Superior temporal gyrus (tissue), 1 donor: Measurements from ENCODE around the gene GSC2.
"Not testable (repeated sequence)": the region's sequence is repeated elsewhere in the genome, so short reads cannot be mapped to it uniquely, and the experiment has no call there.

Experiments
- DNase-seq: peaks from one replicate; pipeline ENCODE4 v3.0.0-alpha.2; 2016; ENCODE audit errors: extremely low spot score

Gene GSC2

DNA sequence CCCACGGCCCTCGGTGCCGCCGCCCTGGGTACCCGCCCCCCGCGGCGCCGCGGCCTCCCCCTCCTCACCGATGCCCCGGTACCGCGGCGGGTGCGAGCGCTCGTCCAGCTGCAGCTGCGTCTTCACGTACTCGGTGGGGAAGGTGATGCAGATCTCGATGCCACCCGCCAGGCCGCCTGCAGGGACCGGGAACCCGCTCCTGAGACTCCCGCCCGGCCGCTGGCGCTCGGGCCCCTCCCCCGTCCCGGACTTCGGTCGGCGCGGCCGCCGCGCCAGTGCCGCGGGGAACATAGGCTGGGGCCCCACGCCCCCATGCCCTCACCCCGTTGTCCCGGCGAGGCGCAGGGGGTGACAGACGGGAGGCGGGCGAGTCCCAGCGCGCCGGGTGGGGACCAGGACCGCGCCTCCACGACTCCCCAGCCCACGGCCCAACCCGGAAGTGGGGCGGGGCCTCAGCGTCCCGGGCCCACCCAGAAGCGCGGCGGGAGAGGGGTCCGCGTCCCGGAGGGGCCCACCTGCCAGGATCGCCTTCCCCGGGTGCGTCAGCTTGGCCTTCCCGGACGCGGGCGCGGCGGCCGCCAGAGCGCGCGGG is 28.1 kb upstream of the GSC2 start:
- no peak for DNase-seq

DNA sequence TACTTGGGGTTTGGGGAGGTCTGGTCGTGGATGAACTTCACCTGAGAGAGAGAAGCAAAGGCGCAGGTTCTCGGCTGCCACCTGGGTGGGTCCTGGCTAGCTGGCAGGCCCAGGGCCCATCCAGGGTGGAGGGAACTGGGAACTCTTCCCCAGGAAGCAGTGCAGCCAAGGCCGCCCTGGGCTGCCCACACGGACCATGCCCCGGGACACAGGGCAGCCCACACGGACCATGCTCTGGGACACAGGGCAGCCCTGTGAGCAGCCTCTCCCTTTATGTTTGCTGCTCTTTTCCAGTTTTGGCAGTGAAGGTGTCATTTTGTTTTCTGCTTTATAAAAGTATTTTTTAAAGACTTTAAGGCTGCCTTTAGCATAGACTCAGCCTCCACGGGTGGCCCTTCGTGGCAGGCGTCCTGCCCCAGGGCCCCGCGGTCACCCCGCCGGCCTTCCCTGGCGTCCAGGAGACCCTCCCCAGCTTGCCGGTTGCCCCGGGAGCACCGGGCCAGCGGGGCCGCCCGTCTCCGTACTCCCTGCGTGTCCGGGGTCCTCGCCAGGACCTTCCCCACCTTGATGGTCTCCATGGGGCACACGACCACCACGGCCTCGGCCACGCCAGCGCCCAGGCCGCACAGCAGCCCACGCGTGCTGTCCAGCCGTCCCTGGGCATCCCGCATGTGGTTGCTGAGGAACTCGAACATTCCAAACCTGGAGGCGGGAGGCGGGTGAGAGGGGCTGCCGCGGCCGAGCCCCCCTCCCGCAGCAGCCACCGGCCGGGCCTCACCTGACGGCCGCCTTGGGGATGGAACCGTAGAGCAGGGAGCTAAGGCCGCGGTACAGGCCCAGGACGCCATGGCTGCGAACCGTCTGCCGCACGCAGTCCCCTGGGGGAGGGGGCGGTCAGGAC is 27.3 kb upstream of the GSC2 start:
- DNase-seq: no peak

DNA sequence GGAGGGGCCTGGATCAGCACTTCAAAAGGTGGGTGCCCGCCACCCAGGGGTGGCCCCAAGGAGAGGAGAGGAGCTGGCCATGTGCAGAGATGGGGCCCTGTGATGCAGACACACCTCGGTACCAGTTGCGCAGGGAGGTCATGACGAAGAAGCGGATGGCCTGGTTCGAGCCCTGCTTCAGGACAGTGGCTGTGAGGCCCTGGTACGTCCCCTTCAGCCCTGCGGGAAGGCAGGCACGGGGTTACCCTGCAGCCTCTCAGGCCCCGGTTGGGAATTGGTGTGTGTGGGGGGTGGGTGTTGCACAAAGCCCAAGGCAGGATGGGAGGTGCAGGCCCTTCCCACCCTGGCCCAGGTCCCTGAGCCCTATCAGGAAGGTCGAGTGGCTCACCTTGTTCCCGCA is 26.6 kb upstream of the GSC2 start:
- DNase-seq: no peak

DNA sequence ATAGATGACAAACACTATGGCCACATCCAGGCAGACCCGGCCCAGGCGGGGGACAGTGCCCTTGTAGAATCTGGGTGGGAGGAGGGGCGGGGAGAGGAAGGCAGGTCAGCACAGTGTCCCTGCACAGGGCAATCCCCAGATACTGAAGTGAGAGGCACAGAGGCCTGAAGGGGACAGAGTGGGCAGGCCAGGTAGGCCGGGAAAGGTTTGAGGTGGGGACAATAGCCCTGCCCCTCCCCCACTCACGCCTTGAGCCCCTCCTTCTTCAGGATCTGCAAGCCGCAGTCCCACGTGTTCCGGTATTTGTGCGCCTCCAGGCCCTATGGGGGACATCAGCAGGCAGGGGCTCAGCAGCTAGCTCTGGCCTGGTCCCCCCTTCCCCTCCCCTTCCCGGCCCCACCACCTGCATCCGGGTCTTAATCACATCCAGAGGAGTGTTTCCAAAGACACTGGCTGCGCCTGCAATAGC is 26.1 kb upstream of the GSC2 start:
- DNase-seq: no peak

DNA sequence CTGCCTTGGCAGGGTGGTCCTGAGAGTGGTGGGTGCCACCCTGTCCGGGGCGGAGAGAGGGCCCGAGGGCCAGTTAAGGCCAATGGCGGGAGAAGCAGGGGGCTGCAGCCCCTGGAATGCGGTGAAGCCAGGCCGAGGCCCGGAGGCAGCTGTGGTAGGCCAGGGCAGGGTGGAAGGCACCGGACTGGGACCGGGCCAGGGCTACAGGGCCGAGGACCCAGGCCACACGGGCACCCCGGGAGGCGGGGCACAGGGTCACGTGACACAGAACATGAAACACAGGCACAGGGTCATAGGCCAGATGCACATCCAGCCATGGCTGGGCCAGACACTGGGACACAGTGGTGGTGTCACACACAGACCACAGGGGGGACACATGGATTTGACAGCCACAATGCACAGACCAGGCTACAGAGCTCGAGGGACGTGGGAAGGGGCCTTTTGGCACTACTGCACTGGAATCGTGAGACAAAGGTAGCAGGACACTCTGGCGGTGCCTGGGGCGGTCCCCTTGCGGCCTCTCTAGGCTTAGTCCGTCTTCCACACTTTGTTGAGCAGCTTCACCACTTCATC is 25.6 kb upstream of the GSC2 start:
- no peak for DNase-seq

DNA sequence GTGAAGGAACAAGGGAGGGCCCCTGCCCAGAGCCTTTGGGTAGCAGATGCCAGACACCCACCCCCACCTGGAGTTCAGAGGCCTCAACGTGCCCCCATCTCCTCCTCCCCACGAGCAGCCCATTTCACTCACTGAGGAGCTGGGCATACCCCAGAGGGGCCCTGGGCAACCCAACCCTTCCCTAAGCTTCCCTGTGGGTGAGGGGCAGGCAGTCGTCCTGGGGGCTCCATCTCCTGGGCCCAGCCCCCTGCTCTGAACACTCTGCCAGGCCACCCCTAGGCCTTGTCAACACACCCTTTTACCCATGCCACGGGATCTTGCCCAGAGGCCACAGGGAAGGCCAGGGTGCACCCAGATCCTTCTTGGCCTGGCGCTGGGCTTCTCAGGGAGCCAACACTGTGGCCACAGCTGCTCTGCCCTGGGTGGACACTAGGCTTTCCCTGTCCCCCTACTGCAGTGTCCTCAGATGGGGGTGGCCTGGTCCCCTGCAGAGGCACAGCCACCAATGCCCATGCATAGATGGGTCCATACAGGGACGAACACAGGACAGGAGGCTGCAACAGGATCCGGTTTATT is 25.0 kb upstream of the GSC2 start:
- no peak for DNase-seq

DNA sequence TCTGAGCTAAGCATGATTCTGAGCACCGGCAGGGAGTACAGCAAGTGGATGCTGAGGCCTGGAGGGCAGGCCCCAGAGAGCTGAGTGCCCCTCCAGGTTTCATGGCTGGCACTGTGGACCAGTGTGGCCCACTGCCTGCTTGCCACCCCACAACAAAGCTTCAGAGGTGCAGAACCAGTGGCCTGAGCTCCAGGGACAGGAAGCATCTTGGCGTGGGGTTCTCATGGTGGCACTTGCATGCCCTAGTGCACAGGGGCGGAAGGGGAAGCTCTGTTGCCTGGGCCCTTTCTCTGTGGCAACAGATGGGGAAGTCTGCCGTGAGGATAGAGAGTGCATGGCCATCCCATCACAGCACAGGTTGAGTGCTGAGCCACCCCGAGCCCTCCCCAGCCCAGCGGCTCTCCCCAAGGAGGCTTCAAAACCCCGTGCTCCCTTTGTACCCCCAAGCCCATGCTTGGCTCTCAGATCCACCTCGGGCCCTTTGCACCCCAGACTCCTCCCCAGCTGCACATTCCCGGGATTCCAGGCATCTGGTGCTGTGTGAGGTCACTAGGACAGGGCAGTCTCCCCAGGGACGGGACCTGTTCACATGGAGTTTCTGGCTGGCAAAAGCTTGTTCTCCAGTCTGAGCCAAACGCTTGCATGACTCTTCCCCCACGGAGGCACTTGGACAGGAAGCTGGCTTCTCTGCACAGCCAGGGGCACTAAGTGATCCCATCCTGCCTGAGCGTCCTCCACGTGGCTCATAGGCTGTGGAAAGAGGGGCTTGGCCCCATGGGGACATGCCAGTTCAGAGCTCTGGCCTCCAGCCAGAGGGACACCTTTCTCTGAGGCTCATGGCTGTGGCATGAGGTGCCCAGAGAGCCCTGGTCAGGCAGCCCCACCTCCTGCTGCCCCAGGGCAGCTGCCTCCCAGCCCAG is 24.3 kb upstream of the GSC2 start:
- DNase-seq: no peak

DNA sequence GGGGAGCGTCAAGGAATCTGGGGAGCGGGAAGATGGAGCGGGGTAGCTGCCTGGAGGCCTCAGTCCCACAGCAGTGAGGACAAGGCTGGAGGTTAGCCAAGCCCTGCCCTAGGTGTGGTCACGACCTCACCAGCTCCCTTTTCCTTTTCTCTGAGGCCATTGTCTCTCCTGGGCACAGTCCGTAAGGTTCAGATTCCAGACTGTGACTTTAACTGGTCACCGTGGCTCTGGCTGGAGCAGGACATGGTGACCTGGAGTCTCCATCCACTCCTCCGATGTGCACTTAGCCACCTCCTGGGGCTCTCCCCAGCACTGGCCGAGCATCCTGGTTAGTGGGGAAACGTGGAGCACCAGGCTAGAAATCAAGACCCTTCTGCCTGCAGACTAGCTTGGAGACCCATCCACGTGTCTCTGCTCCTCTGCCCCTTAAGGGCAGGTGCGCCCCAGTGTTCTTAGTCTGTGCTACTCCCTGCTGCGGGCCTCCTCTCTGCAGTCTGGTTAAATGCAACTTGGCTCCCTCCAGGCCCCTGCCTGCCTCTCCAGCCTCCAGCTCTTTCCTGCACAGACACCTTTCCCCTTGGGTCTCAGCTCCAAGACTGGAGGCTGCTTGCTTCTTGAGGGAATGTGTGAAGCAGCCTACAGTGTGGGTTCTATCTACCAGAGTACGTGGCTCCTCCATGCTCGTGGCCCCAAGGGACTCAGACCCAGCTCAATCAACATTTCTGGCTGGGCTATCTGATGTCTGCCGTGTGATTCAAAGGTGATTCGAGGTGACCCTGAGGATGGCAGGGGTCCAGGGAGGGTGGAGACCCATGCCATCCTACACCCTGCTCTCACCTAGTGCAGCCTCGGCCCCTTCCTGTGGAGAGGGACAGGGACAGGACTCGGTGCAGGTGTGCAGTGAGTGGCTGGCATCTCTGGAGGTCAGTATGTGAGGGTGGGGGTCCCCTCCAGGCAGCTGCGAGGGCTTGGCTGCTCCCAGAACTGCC is 23.2 kb upstream of the GSC2 start:
- DNase-seq: no peak

DNA sequence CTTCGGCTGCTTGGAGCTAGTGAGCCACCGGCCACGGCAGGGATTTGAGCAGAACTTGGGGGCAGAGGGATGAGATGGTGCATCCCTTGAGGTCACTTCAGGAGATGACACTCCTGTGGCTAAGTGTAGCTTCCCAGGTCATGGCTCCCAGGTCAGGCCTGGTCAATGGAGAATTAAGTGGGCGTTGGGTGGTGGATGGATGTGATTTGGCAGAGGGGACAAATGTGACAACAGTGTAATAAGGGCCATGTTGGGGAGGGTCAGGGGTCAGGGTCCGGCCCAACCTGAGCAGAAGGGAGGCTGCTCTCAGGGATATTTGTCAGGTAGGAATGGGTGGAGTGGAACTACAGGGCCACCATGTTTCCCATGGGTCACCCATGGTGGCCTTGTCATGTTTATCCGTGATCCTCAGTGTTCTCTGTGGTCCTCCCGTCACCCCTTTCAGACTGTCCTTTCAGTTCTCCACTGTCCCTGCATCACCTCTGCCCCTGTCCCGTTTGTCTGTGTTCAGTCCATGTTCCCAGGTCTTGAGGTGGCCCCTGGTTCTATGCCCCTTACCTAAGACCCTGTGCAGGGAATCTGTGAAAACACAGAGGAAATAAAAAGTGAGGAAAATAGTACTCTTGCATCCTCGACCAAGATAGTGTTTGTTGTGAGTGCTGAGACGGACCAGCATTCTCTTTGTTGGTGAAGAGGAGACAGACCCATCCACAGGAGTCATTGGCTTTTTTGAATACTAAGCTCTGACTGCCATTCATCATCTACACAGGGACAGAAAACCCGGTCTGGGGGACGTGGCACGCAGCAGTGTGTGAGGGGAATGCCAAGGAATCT is 22.3 kb upstream of the GSC2 start:
- no peak for DNase-seq

DNA sequence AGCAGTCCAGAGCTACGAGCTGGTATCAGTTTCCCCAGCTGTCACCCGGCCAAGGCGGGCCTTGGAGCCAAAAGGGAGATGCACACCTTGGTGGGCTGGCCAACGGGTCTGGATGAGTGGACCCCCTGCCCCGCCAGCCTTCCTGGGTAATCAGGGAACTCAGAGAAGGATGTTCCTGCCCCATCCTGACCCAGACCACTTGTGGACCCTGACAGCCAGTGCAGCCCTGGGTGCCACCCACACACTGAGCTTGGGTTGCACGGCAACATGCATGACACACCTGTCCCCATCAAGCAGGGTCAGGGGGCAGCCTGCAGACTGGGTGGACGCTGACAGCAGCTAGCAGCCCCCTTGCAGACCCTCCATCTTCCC is 19.8 kb upstream of the GSC2 start:
- DNase-seq: no peak

DNA sequence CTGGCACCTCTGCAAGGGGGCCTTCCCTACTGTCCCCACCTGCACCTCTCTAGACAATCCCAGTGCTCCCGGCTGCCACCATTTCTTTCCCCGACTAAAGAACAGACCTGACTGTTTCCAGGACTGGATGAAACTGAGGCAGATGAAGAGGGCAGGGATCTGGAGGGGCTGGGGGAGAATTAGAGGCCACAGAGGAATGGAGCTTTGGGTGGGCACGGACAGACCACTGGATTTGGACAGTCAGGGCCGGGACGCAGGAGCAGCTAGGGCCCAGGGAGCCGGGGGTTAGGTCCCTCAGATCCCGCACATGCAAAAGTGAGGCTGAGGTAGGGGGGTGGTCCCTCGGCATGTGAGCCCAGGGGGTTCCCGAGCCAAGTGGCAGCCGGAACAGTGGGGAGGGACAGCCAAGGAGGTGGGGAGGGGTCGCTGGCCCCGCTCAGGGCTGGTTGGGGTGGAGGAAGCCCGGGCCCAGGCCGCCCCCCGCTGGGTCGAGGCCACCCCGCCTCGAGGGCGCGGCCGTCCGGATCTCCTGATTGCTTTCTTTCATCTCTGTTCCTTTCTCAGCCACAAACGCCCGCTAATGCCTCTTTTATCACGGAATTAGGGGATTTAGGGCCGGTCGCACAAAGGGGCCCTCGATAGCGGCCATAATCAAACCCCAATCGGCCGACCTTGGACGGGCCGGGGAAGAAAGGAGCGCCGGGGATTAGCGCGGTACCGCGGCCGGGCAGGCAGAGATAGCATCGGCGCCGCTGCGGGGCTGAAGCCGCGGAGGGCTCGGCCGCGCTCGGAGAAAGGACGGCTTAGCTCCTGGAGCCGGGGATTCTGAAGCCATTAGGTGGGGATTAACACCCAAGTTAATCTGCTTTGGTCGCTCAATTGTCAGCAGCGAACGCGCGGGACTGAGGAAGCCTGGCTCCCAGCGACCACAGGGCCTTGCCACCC is 19.2 kb upstream of the GSC2 start:
- no peak for DNase-seq

DNA sequence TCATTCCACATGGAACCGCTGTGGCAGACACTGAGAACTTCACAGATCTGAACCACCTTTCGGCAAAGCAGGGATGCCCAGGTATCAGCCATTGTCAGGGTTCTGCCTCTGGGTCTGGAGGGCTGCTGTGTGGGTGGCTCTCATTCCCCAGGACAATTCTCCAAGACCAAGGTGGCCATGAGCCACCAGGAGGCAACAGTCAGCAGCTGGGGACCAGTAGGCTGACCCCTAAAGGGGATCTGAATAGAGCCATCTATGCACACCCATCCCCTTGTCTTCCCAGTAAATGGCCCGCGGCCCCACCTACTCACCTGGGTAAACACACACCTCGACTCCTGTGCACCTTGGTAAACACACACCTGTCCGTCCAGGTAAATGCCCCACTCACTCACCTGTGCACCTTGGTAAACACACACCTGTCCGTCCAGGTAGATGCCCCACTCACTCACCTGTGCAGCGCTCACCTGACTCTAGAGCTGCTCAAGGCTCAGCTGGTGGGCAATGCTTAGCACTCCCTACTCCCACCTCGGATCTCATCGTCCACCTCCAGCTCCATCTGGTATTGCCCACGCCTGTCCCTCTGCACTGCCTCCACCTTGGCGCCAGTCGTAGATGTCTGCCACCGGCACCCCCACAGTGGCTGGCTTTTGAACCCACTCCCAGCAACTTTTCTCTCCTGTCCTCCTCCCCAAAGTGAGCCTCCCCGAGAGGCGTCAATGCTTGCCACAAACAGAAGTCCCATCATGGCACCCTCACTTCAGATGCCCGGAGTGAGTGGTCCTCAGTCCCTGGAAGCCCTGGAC is 18.2 kb upstream of the GSC2 start:
- no peak for DNase-seq

DNA sequence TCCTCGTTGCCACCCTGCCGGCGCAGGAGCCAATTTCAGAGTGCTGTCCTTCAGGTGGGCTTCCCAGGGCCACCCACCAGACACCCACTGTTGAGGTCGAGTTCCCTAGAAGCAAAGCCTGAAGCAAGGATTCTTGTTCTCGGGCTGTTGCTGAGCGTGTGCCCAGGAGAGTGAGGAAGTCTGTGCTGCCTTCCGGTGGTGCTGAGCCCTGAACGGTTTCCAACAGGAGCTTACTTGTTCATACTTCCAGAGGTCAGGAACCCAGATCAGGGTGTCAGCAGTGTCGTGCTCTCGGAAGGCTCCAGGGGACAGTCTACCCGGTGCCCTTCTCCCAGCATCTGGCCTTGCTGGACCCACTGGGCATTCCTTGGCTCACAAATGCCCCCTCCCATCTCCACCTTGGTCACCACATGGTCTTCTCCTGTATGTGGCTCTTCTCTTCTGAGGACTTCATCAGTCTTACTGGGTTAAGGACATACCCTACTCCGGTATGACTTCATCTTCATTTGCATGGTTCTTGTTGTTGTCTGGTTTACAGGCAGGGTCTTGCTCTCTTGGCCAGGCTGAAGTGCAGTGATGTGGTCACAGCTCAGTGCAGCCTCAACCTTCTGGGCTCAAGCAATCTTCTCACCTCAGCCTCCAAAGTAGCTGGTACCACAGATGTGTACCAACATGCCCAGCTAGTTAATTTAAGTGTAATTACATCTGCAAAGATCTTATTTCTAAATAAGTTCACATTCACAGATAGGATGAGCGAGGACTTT is 17.2 kb upstream of the GSC2 start:
- no peak for DNase-seq

DNA sequence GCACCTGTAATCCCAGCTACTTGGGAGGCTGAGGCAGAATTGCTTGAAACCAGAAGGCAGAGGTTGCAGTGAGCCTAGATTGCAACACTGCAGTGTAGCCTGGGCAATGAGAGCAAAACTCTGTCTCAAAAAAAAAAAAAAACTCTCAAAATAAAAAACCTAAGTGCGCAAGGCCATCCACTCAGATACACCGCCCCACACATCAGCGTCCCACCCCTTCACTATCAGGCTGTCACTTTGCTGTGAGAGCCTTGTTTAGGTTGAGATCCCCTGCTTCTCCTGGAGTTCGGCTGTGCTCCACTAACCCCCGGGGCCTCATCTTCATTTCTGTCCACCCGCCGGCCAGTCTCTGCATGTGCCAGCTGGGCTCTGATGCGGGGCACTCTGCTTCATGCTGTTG is 16.3 kb upstream of the GSC2 start:
- no peak for DNase-seq

DNA sequence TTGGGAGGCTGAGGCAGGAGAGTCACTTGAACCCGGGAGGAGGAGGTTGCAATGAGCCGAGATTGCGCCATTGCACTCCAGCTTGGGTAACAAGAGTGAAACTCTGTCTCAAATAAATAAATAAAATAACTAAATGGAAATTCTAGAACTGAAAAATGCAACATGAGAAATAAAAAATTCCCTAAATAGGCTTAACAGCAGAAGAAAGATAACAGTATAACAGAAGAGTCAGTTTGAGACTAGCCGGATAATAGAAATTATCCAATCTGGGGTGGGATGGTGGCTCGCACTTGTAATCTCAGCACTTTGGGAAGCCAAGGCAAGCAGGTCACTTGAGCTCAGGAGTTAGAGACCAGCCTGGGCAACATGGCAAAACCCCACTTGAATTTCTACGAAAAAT is 14.3 kb upstream of the GSC2 start:
- DNase-seq: no peak

DNA sequence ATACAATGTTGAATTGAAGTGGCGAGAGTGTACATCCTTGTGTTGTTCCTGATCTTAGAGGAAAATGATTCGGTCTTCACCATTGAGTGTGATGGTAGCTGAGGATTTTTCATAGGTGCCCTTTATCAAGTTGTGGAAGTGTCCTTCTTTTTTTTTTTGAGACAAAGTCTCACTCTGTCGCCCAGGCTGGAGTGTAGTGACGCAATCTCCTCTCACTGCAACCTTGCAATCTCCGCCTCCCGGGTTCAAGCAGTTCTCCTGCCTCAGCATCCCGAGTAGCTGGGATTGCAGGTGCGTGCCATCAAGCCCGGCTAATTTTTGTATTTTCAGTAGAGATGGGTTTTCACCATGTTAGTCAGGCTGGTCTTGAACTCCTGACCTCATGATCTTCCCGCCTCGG is 8.6 kb upstream of the GSC2 start:
- DNase-seq: not testable (repeated sequence)

DNA sequence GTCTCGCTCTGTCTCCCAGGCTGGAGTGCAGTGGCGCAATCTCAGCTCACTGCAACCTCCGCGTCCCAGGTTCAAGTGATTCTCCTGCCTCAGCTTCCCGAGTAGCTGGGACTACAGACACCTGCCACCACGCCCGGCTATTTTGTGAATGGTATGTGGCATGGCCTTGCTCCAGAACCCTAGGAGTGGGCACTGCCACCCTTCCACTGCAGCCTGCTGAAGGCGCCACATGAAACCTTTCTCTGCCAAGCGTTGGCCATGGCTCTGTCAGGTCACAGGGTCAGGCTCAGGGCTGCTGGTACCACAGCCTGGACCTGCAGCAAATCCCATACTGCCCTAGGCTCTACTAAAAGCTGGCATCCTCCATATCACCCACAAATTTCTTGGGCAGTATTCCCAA is 6.0 kb upstream of the GSC2 start:
- not testable (repeated sequence) for DNase-seq
